GM23338 (cell line): ENCODE data around the gene SEMA4D. TPM values are rescaled to one million over a fixed set of nuclear protein-coding genes. Genes with fewer than 3 reads are reported as not detected.

Experiments used
- ATAC-seq: fragments of 200-7000 bp; cut with Tn5 transposase; 3 replicates; pipeline ENCODE4 v1.9.1; 2020
- DNase-seq: peaks from one replicate; pipeline ENCODE4 v3.0.0-alpha.2; 2015; ENCODE audit warnings: low spot score
- H2AFZ ChIP-seq: fragments of 200-600 bp; sonication (generic); 2 replicates; pipeline ENCODE4 v1.8.0; 2016; ENCODE audit warnings: antibody characterized with exemption, mild to moderate bottlenecking, moderate library complexity
- H3F3A ChIP-seq: fragments of 200-600 bp; sonication (generic); replicated peaks from 2 replicates; pipeline ENCODE4 v1.8.0; 2017; ENCODE audit warnings: antibody characterized with exemption, mixed run types, low read depth
- H3K27ac ChIP-seq: fragments of 200-600 bp; sonication (generic); 2 replicates; pipeline ENCODE4 v1.6.1; 2016; ENCODE audit warnings: low read depth
- H3K27me3 ChIP-seq: fragments of 200-600 bp; sonication (generic); 2 replicates; pipeline ENCODE4 v1.8.0; 2016; ENCODE audit warnings: mild to moderate bottlenecking, mixed run types, moderate library complexity; ENCODE audit not compliant: insufficient read depth
- H3K36me3 ChIP-seq: fragments of 200-600 bp; sonication (generic); 2 replicates; pipeline ENCODE4 v1.8.0; 2016; ENCODE audit warnings: mild to moderate bottlenecking; ENCODE audit not compliant: insufficient read depth
- H3K4me1 ChIP-seq: fragments of 200-600 bp; sonication (generic); 2 replicates; pipeline ENCODE4 v1.8.0; 2016; ENCODE audit warnings: mild to moderate bottlenecking, moderate library complexity; ENCODE audit not compliant: insufficient read depth
- H3K4me2 ChIP-seq: fragments of 200-600 bp; sonication (generic); 2 replicates; pipeline ENCODE4 v1.7.1; 2017; ENCODE audit warnings: mixed run types
- H3K4me3 ChIP-seq: fragments of 200-600 bp; sonication (generic); 2 replicates; pipeline ENCODE4 v1.6.1; 2016; ENCODE audit warnings: mixed run types
- H3K79me2 ChIP-seq: fragments of 200-600 bp; sonication (generic); replicated peaks from 2 replicates; pipeline ENCODE4 v1.8.0; 2017; ENCODE audit warnings: mild to moderate bottlenecking; ENCODE audit not compliant: insufficient read depth
- H3K9me2 ChIP-seq: fragments of 200-600 bp; sonication (generic); 2 replicates; pipeline ENCODE4 v1.8.0; 2017; ENCODE audit not compliant: insufficient read depth
- H4K20me1 ChIP-seq: fragments of 200-600 bp; sonication (generic); replicated peaks from 2 replicates; pipeline ENCODE4 v1.8.0; 2017; ENCODE audit warnings: mild to moderate bottlenecking; ENCODE audit not compliant: insufficient read depth
- H3K27ac Mint-ChIP-seq: 2 replicates; pipeline ENCODE4 v1.8.0; 2020; ENCODE audit warnings: inconsistent platforms, mild to moderate bottlenecking, moderate library complexity, mixed read lengths
- H3K27me3 Mint-ChIP-seq: 3 replicates; pipeline ENCODE4 v1.8.0; 2022; ENCODE audit warnings: low read depth, mild to moderate bottlenecking, moderate library complexity, mixed read lengths, inconsistent platforms; ENCODE audit not compliant: insufficient read depth, poor library complexity
- H3K36me3 Mint-ChIP-seq: 3 replicates; pipeline ENCODE4 v1.8.0; 2021; ENCODE audit warnings: low read depth, mild to moderate bottlenecking, inconsistent platforms, moderate library complexity, mixed read lengths
- H3K4me1 Mint-ChIP-seq: 3 replicates; pipeline ENCODE4 v1.8.0; 2020; ENCODE audit warnings: mild to moderate bottlenecking, inconsistent platforms, mixed read lengths
- H3K4me3 Mint-ChIP-seq: 3 replicates; pipeline ENCODE4 v1.8.0; 2021; ENCODE audit warnings: moderate library complexity, mild to moderate bottlenecking, inconsistent platforms, mixed read lengths
- H3K9me3 Mint-ChIP-seq: 3 replicates; pipeline ENCODE4 v1.8.0; 2020; ENCODE audit warnings: moderate library complexity, mild to moderate bottlenecking, inconsistent platforms, mixed read lengths
- CREB1 ChIP-seq: fragments of 250-450 bp; sonication (Bioruptor Pico); IDR thresholded peaks from 2 replicates; pipeline ENCODE4 v1.5.0; 2020; ENCODE audit warnings: low read depth, mild to moderate bottlenecking, moderate library complexity
- CTCF ChIP-seq, 2 experiments: fragments of 200-600 bp in 1 of 2; sonication (generic) in 1 of 2; conservative IDR thresholded peaks; 2 replicates each; pipeline versions ENCODE4 v1.5.1 to v1.6.1; 2016 to 2017; ENCODE audit warnings: antibody characterized with exemption in 2 of 2, low read depth in 2 of 2, mild to moderate bottlenecking in 2 of 2, moderate library complexity in 1 of 2
- ETS1 ChIP-seq: IDR thresholded peaks from 2 replicates; pipeline ENCODE4 v1.6.1; 2016; ENCODE audit warnings: antibody characterized with exemption
- EZH2phosphoT487 ChIP-seq: fragments of 200-600 bp; sonication (generic); IDR thresholded peaks from one replicate; pipeline ENCODE4 v1.8.1; 2018; ENCODE audit warnings: antibody characterized with exemption; ENCODE audit not compliant: unreplicated experiment
- JUNB ChIP-seq: IDR thresholded peaks from one replicate; pipeline ENCODE4 v1.6.1; 2016; ENCODE audit warnings: antibody characterized with exemption; ENCODE audit not compliant: unreplicated experiment
- NANOG ChIP-seq: IDR thresholded peaks from 2 replicates; pipeline ENCODE4 v1.6.1; 2016; ENCODE audit warnings: antibody characterized with exemption, borderline replicate concordance
- POLR2AphosphoS5 ChIP-seq: IDR thresholded peaks from 2 replicates; pipeline ENCODE4 v1.6.1; 2016; ENCODE audit warnings: antibody characterized with exemption, low read depth
- REST ChIP-seq: IDR thresholded peaks from one replicate; pipeline ENCODE4 v1.6.1; 2018; ENCODE audit warnings: antibody characterized with exemption; ENCODE audit not compliant: unreplicated experiment
- STAT1 ChIP-seq: IDR thresholded peaks from one replicate; pipeline ENCODE4 v1.6.1; 2016; ENCODE audit warnings: antibody characterized with exemption; ENCODE audit not compliant: unreplicated experiment
- ZNF114 ChIP-seq: fragments of 250-450 bp; sonication (Bioruptor Pico); IDR thresholded peaks from 2 replicates; pipeline ENCODE4 v1.5.0; 2020; ENCODE audit warnings: mild to moderate bottlenecking, moderate library complexity
- ZNF331 ChIP-seq: fragments of 250-450 bp; sonication (Bioruptor Pico); IDR thresholded peaks from 2 replicates; pipeline ENCODE4 v1.5.0; 2020; ENCODE audit warnings: low read depth, mild to moderate bottlenecking, moderate library complexity
- ZNF462 ChIP-seq: fragments of 250-450 bp; sonication (Bioruptor Pico); IDR thresholded peaks from 2 replicates; pipeline ENCODE4 v1.5.0; 2020; ENCODE audit warnings: mild to moderate bottlenecking, moderate library complexity
- polyA plus RNA-seq: library from polyadenylated mRNA; unstranded; fragments of >200 nt; fragmentation: Nextera tagmentation; extraction: Ambion mirVana; gene quantifications from 2 replicates; pipeline ENCODE4 v1.2.1, GENCODE V29; 2016
- total RNA-seq: library from RNA; depleted of rRNA; stranded (reverse); fragments of >200 nt; shearing (Covaris generic); gene quantifications from 2 replicates; pipeline ENCODE4 v1.2.3, GENCODE V29; 2014

Gene SEMA4D
- total and polyA plus RNA-seq, 2 experiments from 2014 or later = 19.3 to 63.0 TPM

- no peak for TF ChIP-seq CTCF (conservative IDR thresholded peaks at IDR 0.05; ENCODE audit: low read depth in 2 of 2)
- TF ChIP-seq NANOG = no peak
- no peak for TF ChIP-seq POLR2AphosphoS5
- no peak for TF ChIP-seq ZNF114 (CRISPR knock-in tag)
- no peak for TF ChIP-seq REST
- TF ChIP-seq ZNF331 (CRISPR knock-in tag) = no peak
Observed at GRCh38 chr9:89528131-89528530, 30.2 kb upstream of the SEMA4D start (continued).

GRCh38 chr9:89527084-89527483 lies 29.2 kb upstream of the SEMA4D start:
- no peak for ATAC-seq
- TF ChIP-seq ZNF462 (CRISPR knock-in tag) (no peak), CREB1 (CRISPR knock-in tag) (no peak), ETS1 (no peak), JUNB (no peak), STAT1 (no peak), EZH2phosphoT487 (no peak), POLR2AphosphoS5 (no peak)

More at GRCh38 chr9:89527084-89527483, 29.2 kb upstream of the SEMA4D start:
- Histone ChIP-seq H3K36me3 (no peaks in the 10 kb centered on the region), H3K9me2 (peaks cover 3% of the 10 kb centered on the region; the same call in 1 of the 2 replicates), H3F3A (no peaks in the 10 kb centered on the region), H2AFZ (no peak overlapping the region), H3K4me2 (no peak overlapping the region), H3K4me1 (no peaks in the 10 kb centered on the region), H3K27me3 (no peaks in the 10 kb centered on the region), H3K27ac (no peak overlapping the region), H3K4me3 (no peak overlapping the region), H4K20me1 (no peaks in the 10 kb centered on the region), H3K79me2 (no peaks in the 10 kb centered on the region)
- Mint-ChIP-seq H3K4me1 (peaks cover 2% of the 10 kb centered on the region; the same call in 2 of the 3 replicates), H3K4me3 (no peak overlapping the region), H3K36me3 (no peaks in the 10 kb centered on the region), H3K27me3 (peaks cover 6% of the 10 kb centered on the region), H3K27ac (no peak overlapping the region), H3K9me3 (peaks cover 12% of the 10 kb centered on the region; the same call in 2 of the 3 replicates)
- no peak for DNase-seq
